DOHH2 (cell line): ENCODE results near the gene ADAP1.

Experiments used
- H3F3A ChIP-seq: fragments of 200-600 bp; sonication (generic), shearing (Covaris generic); 2 replicates; pipeline ENCODE4 v1.6.0; 2016; ENCODE audit warnings: antibody characterized with exemption, mild to moderate bottlenecking; ENCODE audit not compliant: control insufficient read depth, insufficient read depth
- H3K27ac ChIP-seq: fragments of 200-600 bp; sonication (generic); 2 replicates; pipeline ENCODE4 v1.5.1; 2014; ENCODE audit warnings: low read depth, mild to moderate bottlenecking, low read length, moderate library complexity
- H3K27me3 ChIP-seq: fragments of 200-600 bp; sonication (generic); 2 replicates; pipeline ENCODE4 v1.6.1; 2014; ENCODE audit warnings: mild to moderate bottlenecking, low read length, mixed read lengths; ENCODE audit not compliant: control insufficient read depth
- H3K36me3 ChIP-seq: fragments of 200-600 bp; sonication (generic); 2 replicates; pipeline ENCODE4 v1.6.1; 2014; ENCODE audit warnings: mild to moderate bottlenecking, low read length, moderate library complexity, mixed read lengths; ENCODE audit not compliant: control insufficient read depth
- H3K4me1 ChIP-seq: fragments of 200-600 bp; sonication (generic); 2 replicates; pipeline ENCODE4 v1.6.1; 2014; ENCODE audit warnings: mild to moderate bottlenecking, low read length, mixed read lengths; ENCODE audit not compliant: control insufficient read depth
- H3K4me2 ChIP-seq: fragments of 200-600 bp; sonication (generic); 2 replicates; pipeline ENCODE4 v1.6.0; 2014; ENCODE audit warnings: mild to moderate bottlenecking, low read length, moderate library complexity
- H3K4me3 ChIP-seq: fragments of 200-600 bp; sonication (generic); 2 replicates; pipeline ENCODE4 v1.5.1; 2014; ENCODE audit warnings: mild to moderate bottlenecking, low read length, mixed read lengths
- H3K79me2 ChIP-seq: fragments of 200-600 bp; sonication (generic); 2 replicates; pipeline ENCODE4 v1.6.1; 2014; ENCODE audit warnings: mild to moderate bottlenecking, low read length, mixed read lengths; ENCODE audit not compliant: control insufficient read depth
- H3K9me2 ChIP-seq: fragments of 200-600 bp; sonication (generic); replicated peaks from 2 replicates; pipeline ENCODE4 v1.6.1; 2014; ENCODE audit warnings: mild to moderate bottlenecking, low read length, mixed read lengths; ENCODE audit not compliant: control insufficient read depth
- H3K9me3 ChIP-seq: fragments of 200-600 bp; sonication (generic); 2 replicates; pipeline ENCODE4 v1.6.1; 2014; ENCODE audit warnings: antibody characterized with exemption, low read length, mixed read lengths; ENCODE audit not compliant: control insufficient read depth, insufficient read depth
- H4K20me1 ChIP-seq: fragments of 200-600 bp; sonication (generic); 2 replicates; pipeline ENCODE4 v1.6.0; 2014; ENCODE audit warnings: low read depth, mild to moderate bottlenecking, antibody characterized with exemption, low read length, moderate library complexity; ENCODE audit not compliant: control insufficient read depth, insufficient read depth
- EZH2phosphoT487 ChIP-seq: fragments of 200-600 bp; sonication (generic); IDR thresholded peaks from 2 replicates; pipeline ENCODE4 v1.6.1; 2017; ENCODE audit warnings: borderline replicate concordance, mild to moderate bottlenecking, antibody characterized with exemption, low read length, moderate library complexity, mixed read lengths
- TF ChIP-seq, protein P1 (sequence below): fragments of 200-600 bp; sonication (generic); IDR thresholded peaks from one replicate; pipeline ENCODE4 v1.5.1; 2014; ENCODE audit warnings: antibody characterized with exemption, mild to moderate bottlenecking, low read depth, low read length; ENCODE audit not compliant: poor library complexity, severe bottlenecking

Gene ADAP1

DNA sequence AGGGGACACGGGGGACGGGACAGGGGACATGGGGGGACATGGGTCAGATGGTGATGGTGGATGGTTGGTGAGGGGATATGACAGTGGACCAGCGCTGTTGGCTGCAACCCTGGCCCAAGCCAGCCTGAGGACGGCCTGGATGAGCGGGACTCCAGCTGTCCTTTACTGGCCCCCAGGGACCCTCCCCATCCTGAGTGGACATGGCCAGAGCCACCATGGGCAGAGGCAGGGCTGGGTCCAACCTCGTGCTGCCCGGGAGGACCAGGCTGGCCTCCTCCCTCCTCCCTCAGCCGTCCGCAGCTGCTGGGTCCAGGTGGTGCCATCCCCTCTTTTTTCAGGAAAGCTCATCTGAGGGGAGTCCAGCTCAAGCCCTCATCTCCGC, 47.7 kb downstream of the ADAP1 start:
- H3K4me3 ChIP-seq, result no peak overlapping the region
- no peaks in the 10 kb centered on the region for H3F3A ChIP-seq
- H3K9me2 ChIP-seq, result no peaks in the 10 kb centered on the region
- H3K4me2 ChIP-seq, result no peak overlapping the region
- H3K27ac ChIP-seq, result no peak overlapping the region
- peaks cover 29% of the 10 kb centered on the region for H3K4me1 ChIP-seq
- H3K79me2 ChIP-seq, result no peaks in the 10 kb centered on the region
- H3K9me3 ChIP-seq, result no peaks in the 10 kb centered on the region
- 0 out of 2 replicates have a peak, but pooled peaks cover 8% of the 10 kb centered on the region for H4K20me1 ChIP-seq
- no peaks in the 10 kb centered on the region for H3K36me3 ChIP-seq
- no peak for TF ChIP-seq EZH2phosphoT487
- TF ChIP-seq, protein P1, sequence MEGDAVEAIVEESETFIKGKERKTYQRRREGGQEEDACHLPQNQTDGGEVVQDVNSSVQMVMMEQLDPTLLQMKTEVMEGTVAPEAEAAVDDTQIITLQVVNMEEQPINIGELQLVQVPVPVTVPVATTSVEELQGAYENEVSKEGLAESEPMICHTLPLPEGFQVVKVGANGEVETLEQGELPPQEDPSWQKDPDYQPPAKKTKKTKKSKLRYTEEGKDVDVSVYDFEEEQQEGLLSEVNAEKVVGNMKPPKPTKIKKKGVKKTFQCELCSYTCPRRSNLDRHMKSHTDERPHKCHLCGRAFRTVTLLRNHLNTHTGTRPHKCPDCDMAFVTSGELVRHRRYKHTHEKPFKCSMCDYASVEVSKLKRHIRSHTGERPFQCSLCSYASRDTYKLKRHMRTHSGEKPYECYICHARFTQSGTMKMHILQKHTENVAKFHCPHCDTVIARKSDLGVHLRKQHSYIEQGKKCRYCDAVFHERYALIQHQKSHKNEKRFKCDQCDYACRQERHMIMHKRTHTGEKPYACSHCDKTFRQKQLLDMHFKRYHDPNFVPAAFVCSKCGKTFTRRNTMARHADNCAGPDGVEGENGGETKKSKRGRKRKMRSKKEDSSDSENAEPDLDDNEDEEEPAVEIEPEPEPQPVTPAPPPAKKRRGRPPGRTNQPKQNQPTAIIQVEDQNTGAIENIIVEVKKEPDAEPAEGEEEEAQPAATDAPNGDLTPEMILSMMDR, result no peak
- H3K27me3 ChIP-seq, result peaks cover 35% of the 10 kb centered on the region

DNA sequence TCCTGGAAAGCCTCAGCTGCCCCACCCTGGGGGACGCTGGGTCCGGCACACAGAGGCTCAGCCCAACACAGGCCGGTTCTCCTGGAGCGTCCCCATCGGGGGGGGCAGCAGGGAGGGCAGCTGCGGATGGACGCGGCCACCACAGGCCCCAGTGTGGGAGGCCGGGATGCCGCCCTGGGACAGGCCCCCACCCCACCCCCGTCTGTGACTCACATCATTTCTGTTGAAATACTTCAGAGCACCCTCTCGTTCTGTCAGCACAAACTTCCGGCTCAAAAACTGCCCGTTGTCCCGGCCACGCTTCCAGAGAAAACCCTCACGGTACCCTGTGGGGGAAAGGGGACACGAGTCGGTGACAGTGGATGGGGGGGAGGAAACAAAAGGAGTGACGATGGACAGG, 49.6 kb downstream of the ADAP1 start:
- peaks cover 22% of the 10 kb centered on the region for H3K4me1 ChIP-seq

DNA sequence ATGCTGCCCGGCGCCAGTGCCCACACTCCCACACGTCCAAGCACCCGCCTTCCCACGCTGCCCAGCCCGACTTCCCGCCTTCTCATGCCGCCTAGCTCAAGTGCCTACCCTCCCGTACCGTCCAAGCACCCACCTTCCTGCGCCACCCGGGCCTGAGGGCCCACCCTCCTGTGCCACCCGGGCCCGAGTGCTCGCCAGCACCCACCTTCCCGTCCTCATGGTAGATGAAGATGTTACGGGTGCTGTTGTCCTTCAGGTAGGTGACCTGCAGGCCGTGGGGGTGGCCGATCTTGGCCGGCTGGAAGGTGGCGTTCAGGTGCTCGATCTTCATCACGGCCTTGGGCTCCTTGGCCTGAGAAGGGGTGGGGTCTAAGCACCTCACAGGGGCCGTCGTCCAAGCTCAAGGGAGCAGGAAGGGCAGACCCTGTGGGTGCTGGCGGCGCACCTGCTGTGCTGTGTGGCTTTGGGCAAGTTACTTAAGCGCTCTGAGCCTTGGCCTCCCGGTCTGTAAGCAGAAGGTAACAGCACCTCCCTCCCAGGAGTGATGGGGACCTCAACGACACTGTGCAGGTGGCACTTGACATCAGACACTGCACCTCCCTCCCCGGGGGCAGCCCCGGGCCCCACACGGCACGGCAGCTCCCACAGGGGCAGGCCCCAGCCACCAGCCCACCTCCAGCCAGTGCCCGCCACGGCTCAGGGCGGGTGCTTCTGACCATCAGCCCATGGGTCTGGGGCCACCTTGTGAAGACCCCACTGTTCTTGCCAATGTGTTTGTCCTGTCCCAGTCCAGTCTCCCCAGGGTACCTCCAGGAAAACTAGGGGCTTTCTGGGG, 50.3 kb downstream of the ADAP1 start:
- TF ChIP-seq, protein P1, result no peak
- TF ChIP-seq EZH2phosphoT487, result no peak
- Histone ChIP-seq H3K4me2 (no peak overlapping the region), H3K36me3 (no peaks in the 10 kb centered on the region), H3K9me3 (no peaks in the 10 kb centered on the region), H3K27me3 (peaks cover 25% of the 10 kb centered on the region), H3K4me3 (no peak overlapping the region), H3K27ac (no peak overlapping the region), H3K4me1 (peaks cover 14% of the 10 kb centered on the region), H4K20me1 (no peaks in the 10 kb centered on the region), H3K79me2 (no peaks in the 10 kb centered on the region), H3K9me2 (no peaks in the 10 kb centered on the region), H3F3A (no peaks in the 10 kb centered on the region)

More for the DNA sequence above, 49.6 kb downstream of the ADAP1 start:
- Histone ChIP-seq H3K9me2 (no peaks in the 10 kb centered on the region), H3F3A (no peaks in the 10 kb centered on the region), H3K27ac (no peak overlapping the region), H3K27me3 (peaks cover 32% of the 10 kb centered on the region), H4K20me1 (0 out of 2 replicates have a peak, but pooled peaks cover 5% of the 10 kb centered on the region), H3K79me2 (no peaks in the 10 kb centered on the region), H3K4me2 (no peak overlapping the region), H3K36me3 (no peaks in the 10 kb centered on the region), H3K4me3 (no peak overlapping the region), H3K9me3 (no peaks in the 10 kb centered on the region)
- TF ChIP-seq, protein P1, result no peak
- no peak for TF ChIP-seq EZH2phosphoT487
